ENCODE measurements around the gene STH. TPM values are rescaled to one million over a fixed set of nuclear protein-coding genes. Genes with fewer than 3 reads are reported as not detected.

STH gene
- total RNA-seq, 1 experiment from 2014 or later = not detected

- H3K36me3 ChIP-seq = no peaks in the 10 kb centered on the region
- no peak for DNase-seq
- H3K27me3 ChIP-seq = no peaks in the 10 kb centered on the region
- H3K9me3 ChIP-seq = no peaks in the 10 kb centered on the region
- H3K4me3 ChIP-seq = no peak overlapping the region
These were observed 22.1 kb upstream of the STH start for GRCh38 chr17:45976755-45977505.

DNA sequence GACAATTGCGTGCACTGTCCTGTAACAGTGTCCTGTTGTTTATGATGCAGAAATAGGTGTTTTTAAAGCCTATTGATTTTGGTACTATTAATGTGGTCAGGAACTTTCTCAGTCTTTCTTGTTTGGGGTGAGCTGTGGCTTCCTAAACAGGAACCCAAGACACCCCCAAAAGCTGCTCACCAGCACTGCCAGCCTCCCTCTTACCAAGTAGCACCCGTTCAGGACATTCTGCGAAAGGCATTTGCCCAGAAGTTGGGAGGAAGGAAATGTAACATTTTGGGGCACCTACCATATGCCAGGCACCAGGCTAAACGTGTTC lies 21.6 kb upstream of the STH start:
- Histone ChIP-seq H3K36me3 (no peaks in the 10 kb centered on the region), H3K4me3 (no peak overlapping the region), H3K9me3 (no peaks in the 10 kb centered on the region), H3K27me3 (no peaks in the 10 kb centered on the region)
- no peak for DNase-seq

GRCh38 chr17:45977976-45978626 lies 20.9 kb upstream of the STH start:
- no peak for DNase-seq
- Histone ChIP-seq H3K27me3 (no peaks in the 10 kb centered on the region), H3K36me3 (no peaks in the 10 kb centered on the region), H3K9me3 (no peaks in the 10 kb centered on the region), H3K4me3 (no peak overlapping the region)

GRCh38 chr17:45979137-45979536 lies 19.9 kb upstream of the STH start:
- DNase-seq = no peak
- no peaks in the 10 kb centered on the region for H3K9me3 ChIP-seq
- no peaks in the 10 kb centered on the region for H3K36me3 ChIP-seq
- H3K4me3 ChIP-seq = no peak overlapping the region
- H3K27me3 ChIP-seq = no peaks in the 10 kb centered on the region

DNA sequence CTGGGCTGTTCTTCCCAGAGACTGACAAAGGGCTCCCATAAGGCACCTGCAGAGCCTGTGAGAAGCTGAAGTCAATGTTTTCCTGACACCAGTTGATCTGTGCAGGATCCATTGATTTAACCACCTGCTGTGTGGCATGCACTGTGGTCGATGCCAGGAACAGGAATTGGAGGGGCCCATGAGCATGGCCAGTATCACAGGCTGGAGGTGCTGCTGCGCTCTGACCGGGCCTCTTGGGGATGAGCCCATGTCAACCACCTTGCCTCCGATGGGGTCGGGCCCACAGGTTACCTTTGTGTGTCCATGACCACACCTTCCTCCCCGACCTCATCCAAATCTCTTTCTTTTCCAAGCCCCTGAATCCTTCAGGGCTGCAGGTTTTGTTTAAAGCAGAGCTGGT lies 18.2 kb upstream of the STH start:
- Histone ChIP-seq H3K9me3 (no peaks in the 10 kb centered on the region), H3K27me3 (no peaks in the 10 kb centered on the region), H3K36me3 (no peaks in the 10 kb centered on the region), H3K4me3 (no peak overlapping the region)
- DNase-seq = no peak

DNA sequence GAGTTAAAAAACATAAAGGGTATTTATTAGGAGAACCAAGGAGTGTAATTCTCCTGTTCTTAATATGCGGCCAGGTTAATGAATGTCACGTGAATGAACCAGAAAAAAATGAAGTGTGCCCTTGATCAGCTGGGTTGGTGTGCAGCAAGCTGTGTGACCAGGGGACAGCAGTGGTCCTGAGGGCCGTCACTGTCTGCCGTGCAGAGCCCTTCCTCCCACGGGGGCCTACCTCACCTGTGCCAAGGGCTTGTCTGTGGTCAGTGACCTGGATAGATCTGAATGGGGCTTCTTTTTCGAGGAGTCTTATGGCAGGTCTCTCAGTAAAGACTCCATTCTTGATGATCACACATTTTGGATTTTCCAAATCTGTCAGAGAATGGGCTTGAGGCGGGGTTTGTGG lies 17.7 kb upstream of the STH start:
- Histone ChIP-seq H3K9me3 (no peaks in the 10 kb centered on the region), H3K27me3 (no peaks in the 10 kb centered on the region), H3K36me3 (no peaks in the 10 kb centered on the region), H3K4me3 (no peak overlapping the region)
- DNase-seq = no peak

DNA sequence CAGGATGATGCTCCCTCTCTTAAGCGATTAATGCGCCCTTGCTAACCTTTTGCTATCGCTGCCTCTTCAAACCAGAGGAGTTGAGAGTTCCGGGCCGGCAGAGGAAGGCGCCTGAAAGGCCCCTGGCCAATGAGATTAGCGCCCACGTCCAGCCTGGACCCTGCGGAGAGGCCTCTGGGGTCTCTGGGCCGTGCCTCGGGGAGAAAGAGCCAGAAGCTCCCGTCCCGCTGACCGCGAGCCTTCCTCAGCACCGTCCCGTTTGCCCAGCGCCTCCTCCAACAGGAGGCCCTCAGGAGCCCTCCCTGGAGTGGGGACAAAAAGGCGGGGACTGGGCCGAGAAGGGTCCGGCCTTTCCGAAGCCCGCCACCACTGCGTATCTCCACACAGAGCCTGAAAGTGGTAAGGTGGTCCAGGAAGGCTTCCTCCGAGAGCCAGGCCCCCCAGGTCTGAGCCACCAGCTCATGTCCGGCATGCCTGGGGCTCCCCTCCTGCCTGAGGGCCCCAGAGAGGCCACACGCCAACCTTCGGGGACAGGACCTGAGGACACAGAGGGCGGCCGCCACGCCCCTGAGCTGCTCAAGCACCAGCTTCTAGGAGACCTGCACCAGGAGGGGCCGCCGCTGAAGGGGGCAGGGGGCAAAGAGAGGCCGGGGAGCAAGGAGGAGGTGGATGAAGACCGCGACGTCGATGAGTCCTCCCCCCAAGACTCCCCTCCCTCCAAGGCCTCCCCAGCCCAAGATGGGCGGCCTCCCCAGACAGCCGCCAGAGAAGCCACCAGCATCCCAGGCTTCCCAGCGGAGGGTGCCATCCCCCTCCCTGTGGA lies 16.0 kb upstream of the STH start:
- no peak for DNase-seq
- Histone ChIP-seq H3K9me3 (no peaks in the 10 kb centered on the region), H3K27me3 (no peaks in the 10 kb centered on the region), H3K36me3 (no peaks in the 10 kb centered on the region), H3K4me3 (no peak overlapping the region)

- H3K27me3 ChIP-seq = no peaks in the 10 kb centered on the region
- H3K9me3 ChIP-seq = no peaks in the 10 kb centered on the region
- DNase-seq = no peak
- no peaks in the 10 kb centered on the region for H3K36me3 ChIP-seq
- H3K4me3 ChIP-seq = no peak overlapping the region
These were observed 15.3 kb upstream of the STH start for GRCh38 chr17:45983614-45984310.

GRCh38 chr17:45984368-45984767 lies 14.7 kb upstream of the STH start:
- no peaks in the 10 kb centered on the region for H3K27me3 ChIP-seq
- H3K9me3 ChIP-seq = no peaks in the 10 kb centered on the region
- H3K4me3 ChIP-seq = no peak overlapping the region
- no peak for DNase-seq
- no peaks in the 10 kb centered on the region for H3K36me3 ChIP-seq

DNA sequence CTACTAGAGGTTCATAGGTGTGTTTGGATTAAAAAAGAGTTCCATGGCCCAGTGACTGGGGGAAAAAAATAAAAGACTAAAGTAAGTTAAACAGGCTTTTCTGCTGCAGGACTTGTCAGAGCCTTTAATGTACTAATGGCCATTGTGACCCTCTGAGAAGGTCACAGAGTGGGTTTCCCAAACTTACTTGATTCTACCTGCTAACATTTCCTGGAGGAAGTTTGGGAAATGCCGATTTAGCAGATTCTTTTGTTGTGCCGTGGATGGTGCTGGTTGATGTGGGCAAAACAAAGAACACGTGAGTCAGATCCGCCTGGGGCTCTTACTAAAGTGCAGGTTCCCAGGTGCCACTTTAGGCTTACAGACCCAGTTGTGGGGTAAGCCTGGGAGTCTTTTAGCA lies 13.6 kb upstream of the STH start:
- Histone ChIP-seq H3K4me3 (no peak overlapping the region), H3K9me3 (peaks cover 2% of the 10 kb centered on the region; the same call in 1 of the 2 replicates), H3K36me3 (no peaks in the 10 kb centered on the region), H3K27me3 (no peaks in the 10 kb centered on the region)
- DNase-seq = no peak

DNA sequence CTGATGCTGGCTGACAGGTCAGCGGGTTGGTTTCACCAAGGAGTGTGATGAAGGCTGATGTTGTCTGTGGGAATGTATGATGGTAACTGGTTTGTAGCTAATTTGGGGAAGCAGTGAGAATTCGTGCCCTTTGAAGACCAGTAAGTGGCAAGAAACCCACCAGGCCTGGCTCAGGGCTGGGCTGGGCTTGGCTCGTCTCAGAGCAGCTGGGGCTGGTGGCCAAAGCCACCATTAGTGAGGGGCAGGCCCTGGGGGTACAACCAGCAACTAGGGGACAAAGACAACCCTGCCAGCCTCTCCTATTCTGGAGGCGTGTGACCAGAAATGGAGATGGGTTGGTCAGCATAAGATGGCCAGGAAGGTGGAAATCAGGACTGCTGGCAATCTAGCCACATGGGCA lies 13.0 kb upstream of the STH start:
- no peak for DNase-seq
- H3K27me3 ChIP-seq = no peaks in the 10 kb centered on the region
- H3K4me3 ChIP-seq = no peak overlapping the region
- peaks cover 2% of the 10 kb centered on the region; the same call in 1 of the 2 replicates for H3K9me3 ChIP-seq
- no peaks in the 10 kb centered on the region for H3K36me3 ChIP-seq

GRCh38 chr17:45987706-45988105 lies 11.3 kb upstream of the STH start:
- no peak overlapping the region for H3K4me3 ChIP-seq
- H3K36me3 ChIP-seq = no peaks in the 10 kb centered on the region
- peaks cover 2% of the 10 kb centered on the region; the same call in 1 of the 2 replicates for H3K9me3 ChIP-seq
- no peak for DNase-seq
- H3K27me3 ChIP-seq = no peaks in the 10 kb centered on the region

- Histone ChIP-seq H3K4me3 (no peak overlapping the region), H3K27me3 (no peaks in the 10 kb centered on the region), H3K9me3 (peaks cover 2% of the 10 kb centered on the region; the same call in 1 of the 2 replicates), H3K36me3 (no peaks in the 10 kb centered on the region)
- no peak for DNase-seq
These were observed 9.3 kb upstream of the STH start for GRCh38 chr17:45989759-45990158.

DNA sequence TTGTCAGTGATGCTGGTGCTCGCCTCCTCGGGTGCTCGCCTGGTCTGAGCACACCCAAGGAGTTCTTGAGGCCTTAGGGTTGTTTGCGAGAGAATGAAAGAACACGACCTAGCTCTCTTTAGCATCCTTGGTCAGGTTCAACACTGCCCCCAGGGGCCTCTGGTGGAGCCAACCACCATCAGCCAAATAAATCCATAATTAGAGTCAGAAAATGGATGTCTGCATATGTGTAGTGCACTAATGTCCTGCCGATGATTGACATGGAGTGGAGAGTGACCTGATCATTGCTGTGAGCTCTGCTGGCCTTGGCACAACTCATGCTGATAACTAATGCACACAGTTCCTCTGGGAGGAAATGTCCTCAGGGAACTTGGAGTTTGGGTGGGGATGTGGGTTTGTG lies 8.2 kb upstream of the STH start:
- Histone ChIP-seq H3K4me3 (no peak overlapping the region), H3K27me3 (no peaks in the 10 kb centered on the region)
- DNase-seq = no peak

GRCh38 chr17:45991341-45991740 lies 7.7 kb upstream of the STH start:
- H3K9me3 ChIP-seq = peaks cover 2% of the 10 kb centered on the region; the same call in 1 of the 2 replicates
- no peak for DNase-seq
- H3K27me3 ChIP-seq = no peaks in the 10 kb centered on the region
- H3K36me3 ChIP-seq = no peaks in the 10 kb centered on the region
- no peak overlapping the region for H3K4me3 ChIP-seq

More for the DNA sequence above, 8.2 kb upstream of the STH start:
- H3K9me3 ChIP-seq = peaks cover 2% of the 10 kb centered on the region; the same call in 1 of the 2 replicates
- H3K36me3 ChIP-seq = no peaks in the 10 kb centered on the region

DNA sequence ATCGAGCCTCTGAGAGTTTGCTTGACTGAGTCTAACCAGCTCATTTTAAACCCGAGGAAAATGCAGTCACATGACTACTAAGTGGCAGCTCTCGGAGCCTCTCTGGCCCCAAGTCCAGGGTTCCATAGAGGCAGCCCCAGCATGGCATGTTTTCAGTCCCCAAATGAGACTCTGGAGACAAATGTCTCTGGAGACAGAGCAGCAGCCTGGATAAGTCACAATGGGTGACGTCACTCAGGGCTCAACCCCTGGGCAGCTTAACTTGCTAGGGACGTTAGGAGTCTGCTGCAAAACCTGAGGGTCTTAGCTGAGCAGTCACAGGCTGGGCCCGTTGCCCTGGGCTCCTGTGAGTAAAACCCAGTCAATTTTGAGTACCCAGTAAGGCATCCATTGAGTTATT lies 6.9 kb upstream of the STH start:
- Histone ChIP-seq H3K27me3 (no peaks in the 10 kb centered on the region), H3K4me3 (no peak overlapping the region), H3K9me3 (peaks cover 2% of the 10 kb centered on the region; the same call in 1 of the 2 replicates), H3K36me3 (no peaks in the 10 kb centered on the region)
- DNase-seq = no peak

- Histone ChIP-seq H3K36me3 (no peaks in the 10 kb centered on the region), H3K4me3 (no peak overlapping the region), H3K9me3 (peaks cover 2% of the 10 kb centered on the region; the same call in 1 of the 2 replicates), H3K27me3 (no peaks in the 10 kb centered on the region)
- DNase-seq = no peak
These were observed 6.1 kb upstream of the STH start for GRCh38 chr17:45992904-45993303.
